Tibial nerve (tissue), 3 donors: ENCODE measurements around the gene ARHGAP21.
A peak's percentile ranks its signal among the peaks of the same experiment; 100 is the strongest.

Source experiments
- POLR2A ChIP-seq, 2 donors: fragments of 450-650 bp; IDR thresholded peaks; one replicate each; pipeline ENCODE4 v1.6.1; 2017; ENCODE audit warnings: antibody characterized with exemption in 2 of 2, mild to moderate bottlenecking in 2 of 2, moderate library complexity in 2 of 2
- TF ChIP-seq, protein P1 (sequence below), 5 experiments: fragments of 200-600 bp in 3 of 5; fragments of 450-650 bp in 2 of 5; sonication (generic) in 3 of 5; IDR thresholded peaks; one replicate each; pipeline ENCODE4 v1.5.1; 2016 to 2019; ENCODE audit warnings: antibody characterized with exemption in 5 of 5, mild to moderate bottlenecking in 3 of 5, moderate library complexity in 2 of 5

DNA sequence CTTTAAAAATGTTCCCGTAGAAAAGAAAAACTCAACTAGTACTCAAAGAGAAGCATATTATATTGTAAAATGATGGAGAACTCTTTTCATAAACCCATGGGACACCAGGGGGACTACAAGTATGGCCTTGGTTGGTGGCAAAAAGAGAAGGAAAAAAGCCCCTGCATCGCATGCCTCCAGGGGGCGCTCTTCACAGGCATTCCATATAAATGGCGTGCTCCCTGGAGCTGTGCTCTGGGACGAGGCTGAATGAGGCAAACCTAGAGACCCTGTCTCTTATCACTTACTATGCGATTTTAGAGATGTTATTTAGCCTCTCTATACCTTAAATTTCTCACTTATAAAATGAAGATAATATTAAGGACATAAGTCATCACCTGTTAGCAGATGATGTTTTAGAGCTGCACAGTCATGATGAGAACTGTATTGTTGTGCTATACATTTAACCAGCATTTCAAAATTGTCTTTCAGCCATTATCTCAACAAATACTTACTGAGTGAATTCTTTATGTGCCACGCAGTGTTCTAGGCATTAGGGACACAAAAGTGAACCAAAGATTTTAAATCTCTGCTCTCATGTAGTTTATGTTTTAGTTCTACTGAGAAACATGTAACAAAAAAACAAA is 105.8 kb downstream of the ARHGAP21 start:
- no peak for TF ChIP-seq POLR2A (IDR thresholded peaks at IDR 0.05)
- TF ChIP-seq, protein P1, sequence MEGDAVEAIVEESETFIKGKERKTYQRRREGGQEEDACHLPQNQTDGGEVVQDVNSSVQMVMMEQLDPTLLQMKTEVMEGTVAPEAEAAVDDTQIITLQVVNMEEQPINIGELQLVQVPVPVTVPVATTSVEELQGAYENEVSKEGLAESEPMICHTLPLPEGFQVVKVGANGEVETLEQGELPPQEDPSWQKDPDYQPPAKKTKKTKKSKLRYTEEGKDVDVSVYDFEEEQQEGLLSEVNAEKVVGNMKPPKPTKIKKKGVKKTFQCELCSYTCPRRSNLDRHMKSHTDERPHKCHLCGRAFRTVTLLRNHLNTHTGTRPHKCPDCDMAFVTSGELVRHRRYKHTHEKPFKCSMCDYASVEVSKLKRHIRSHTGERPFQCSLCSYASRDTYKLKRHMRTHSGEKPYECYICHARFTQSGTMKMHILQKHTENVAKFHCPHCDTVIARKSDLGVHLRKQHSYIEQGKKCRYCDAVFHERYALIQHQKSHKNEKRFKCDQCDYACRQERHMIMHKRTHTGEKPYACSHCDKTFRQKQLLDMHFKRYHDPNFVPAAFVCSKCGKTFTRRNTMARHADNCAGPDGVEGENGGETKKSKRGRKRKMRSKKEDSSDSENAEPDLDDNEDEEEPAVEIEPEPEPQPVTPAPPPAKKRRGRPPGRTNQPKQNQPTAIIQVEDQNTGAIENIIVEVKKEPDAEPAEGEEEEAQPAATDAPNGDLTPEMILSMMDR (IDR thresholded peaks at IDR 0.05), result peak; percentile 55 to 73 (median 58)
